Measurements from ENCODE around the gene PPP1R3G. TPM values are rescaled to one million over a fixed set of nuclear protein-coding genes. Genes with fewer than 3 reads are reported as not detected.
"Not testable (repeated sequence)": the region's sequence is repeated elsewhere in the genome, so short reads cannot be mapped to it uniquely, and the experiment has no call there.

The PPP1R3G gene
- total RNA-seq, 1 donor from 2014 or later = 0.41 TPM

GRCh38 chr6:5054245-5054873 lies 30.8 kb upstream of the PPP1R3G start:
- no peaks in the 10 kb centered on the region for H3K4me1 ChIP-seq
- no peak for DNase-seq
- no peak overlapping the region for H3K4me3 ChIP-seq
- intact Hi-C loops (cut with DNase I) = no loop called here
- TF ChIP-seq CTCF (IDR thresholded peaks at IDR 0.05) = no peak
- H3K27ac ChIP-seq = no peak overlapping the region
- no peak for ATAC-seq
- H3K36me3 ChIP-seq = no peaks in the 10 kb centered on the region
- H3K27me3 ChIP-seq (ENCODE audit: low read depth) = no peaks in the 10 kb centered on the region
- peaks cover 13% of the 10 kb centered on the region for H3K9me3 ChIP-seq

GRCh38 chr6:5055118-5055517 lies 30.0 kb upstream of the PPP1R3G start:
- Histone ChIP-seq H3K4me1 (no peaks in the 10 kb centered on the region), H3K27me3 (ENCODE audit: low read depth) (no peaks in the 10 kb centered on the region), H3K36me3 (no peaks in the 10 kb centered on the region), H3K27ac (no peak overlapping the region), H3K4me3 (no peak overlapping the region), H3K9me3 (peaks cover 13% of the 10 kb centered on the region)
- DNase-seq = no peak
- no peak for TF ChIP-seq CTCF (IDR thresholded peaks at IDR 0.05)
- intact Hi-C loops (cut with DNase I) = no loop called here
- ATAC-seq = no peak

GRCh38 chr6:5058254-5058653 lies 26.9 kb upstream of the PPP1R3G start:
- no peaks in the 10 kb centered on the region for H3K9me3 ChIP-seq
- H3K4me1 ChIP-seq = no peaks in the 10 kb centered on the region
- no peak for DNase-seq
- intact Hi-C loops (cut with DNase I) = no loop called here
- H3K4me3 ChIP-seq = no peak overlapping the region
- H3K27me3 ChIP-seq (ENCODE audit: low read depth) = no peaks in the 10 kb centered on the region
- TF ChIP-seq CTCF (IDR thresholded peaks at IDR 0.05) = no peak
- H3K36me3 ChIP-seq = no peaks in the 10 kb centered on the region
- no peak for ATAC-seq
- no peak overlapping the region for H3K27ac ChIP-seq

GRCh38 chr6:5059036-5059896 lies 25.9 kb upstream of the PPP1R3G start:
- H3K4me3 ChIP-seq = no peak overlapping the region
- intact Hi-C loops (cut with DNase I) = no loop called here
- TF ChIP-seq CTCF (IDR thresholded peaks at IDR 0.05) = no peak
- H3K27ac ChIP-seq = no peak overlapping the region
- H3K36me3 ChIP-seq = no peaks in the 10 kb centered on the region
- no peaks in the 10 kb centered on the region for H3K4me1 ChIP-seq
- no peaks in the 10 kb centered on the region for H3K9me3 ChIP-seq
- no peak for ATAC-seq
- DNase-seq = no peak
- H3K27me3 ChIP-seq (ENCODE audit: low read depth) = no peaks in the 10 kb centered on the region

- H3K4me1 ChIP-seq; H3K27ac ChIP-seq; intact Hi-C loops (cut with DNase I); ATAC-seq; H3K27me3 ChIP-seq (ENCODE audit: low read depth); H3K9me3 ChIP-seq; DNase-seq; H3K4me3 ChIP-seq; H3K36me3 ChIP-seq: not testable (repeated sequence)
Measured at GRCh38 chr6:5060439-5060838, 24.7 kb upstream of the PPP1R3G start.

- no peak overlapping the region for H3K4me3 ChIP-seq
- intact Hi-C loops (cut with DNase I) = no loop called here
- no peaks in the 10 kb centered on the region for H3K36me3 ChIP-seq
- no peaks in the 10 kb centered on the region for H3K4me1 ChIP-seq
- H3K27me3 ChIP-seq (ENCODE audit: low read depth) = no peaks in the 10 kb centered on the region
- TF ChIP-seq CTCF (IDR thresholded peaks at IDR 0.05) = no peak
- DNase-seq (no peak), ATAC-seq (no peak)
- H3K9me3 ChIP-seq = no peaks in the 10 kb centered on the region
- H3K27ac ChIP-seq = no peak overlapping the region
Measured at GRCh38 chr6:5061152-5061551, 24.0 kb upstream of the PPP1R3G start.
